HEK293 (cell line): ENCODE results near the gene SLC38A6.

Source experiments
- CTCF ChIA-PET: fragments of 350-600 bp; formaldehyde crosslinking; extraction: SDS; loops from one replicate; lab custom pipeline; 2021; ENCODE audit warnings: antibody characterized with exemption; lab: Yijun Ruan, JAX
- POLR2A ChIA-PET: fragments of 300-600 bp; formaldehyde crosslinking; extraction: SDS; loops from one replicate; lab custom pipeline; 2020; ENCODE audit warnings: antibody characterized with exemption, inconsistent platforms; lab: Yijun Ruan, JAX
- H3K27ac ChIP-seq: fragments of 200-500 bp; sonication (Bioruptor generic); 2 replicates; pipeline ENCODE4 v1.5.1; 2014; ENCODE audit warnings: low read depth, low read length, control low read depth, inconsistent platforms; ENCODE audit errors: extremely low read depth
- H3K36me3 ChIP-seq, 2 experiments: fragments of 200-500 bp in 1 of 2; sonication (Bioruptor generic) in 1 of 2; 1 replicate in 1 of 2; 2 replicates in 1 of 2; pipeline ENCODE4 v1.5.1; 2014 to 2017; ENCODE audit warnings: inconsistent platforms in 2 of 2, low read length in 2 of 2; ENCODE audit not compliant: control insufficient read depth in 2 of 2, insufficient read depth in 1 of 2
- H3K4me1 ChIP-seq: fragments of 200-500 bp; sonication (Bioruptor generic); 2 replicates; pipeline ENCODE4 v1.5.1; 2014; ENCODE audit warnings: mild to moderate bottlenecking, low read length, inconsistent platforms; ENCODE audit not compliant: control insufficient read depth, insufficient read depth
- H3K4me3 ChIP-seq: 2 replicates; pipeline ENCODE4 v1.5.1; 2011; ENCODE audit warnings: low read depth, mild to moderate bottlenecking, control low read depth, low read length, moderate library complexity
- H3K9me3 ChIP-seq: fragments of 200-500 bp; sonication (Bioruptor generic); 2 replicates; pipeline ENCODE4 v1.5.1; 2014; ENCODE audit warnings: low read depth, low read length, inconsistent platforms; ENCODE audit not compliant: control insufficient read depth, insufficient read depth
- KLF1 ChIP-seq: fragments of 450-650 bp; formaldehyde crosslinking; IDR thresholded peaks from 2 replicates; pipeline ENCODE4 v1.5.1; 2016; ENCODE audit warnings: missing biosample characterization, missing genetic modification characterization
- KLF9 ChIP-seq: fragments of 450-650 bp; formaldehyde crosslinking; IDR thresholded peaks from 2 replicates; pipeline ENCODE4 v1.5.1; 2016; ENCODE audit warnings: missing biosample characterization, missing genetic modification characterization, low read depth
- MZF1 ChIP-seq: fragments of 450-650 bp; formaldehyde crosslinking; IDR thresholded peaks from 2 replicates; pipeline ENCODE4 v1.5.1; 2017; ENCODE audit warnings: missing biosample characterization, missing genetic modification characterization, borderline replicate concordance
- PRDM10 ChIP-seq: fragments of 450-650 bp; formaldehyde crosslinking; IDR thresholded peaks from 2 replicates; pipeline ENCODE4 v1.5.1; 2016; ENCODE audit warnings: missing biosample characterization, missing genetic modification characterization
- SP2 ChIP-seq: fragments of 450-650 bp; formaldehyde crosslinking; IDR thresholded peaks from 2 replicates; pipeline ENCODE4 v1.5.1; 2016; ENCODE audit warnings: missing biosample characterization, missing genetic modification characterization
- ZFP69B ChIP-seq: fragments of 450-650 bp; formaldehyde crosslinking; IDR thresholded peaks from 2 replicates; pipeline ENCODE4 v1.5.1; 2016; ENCODE audit warnings: missing biosample characterization, missing genetic modification characterization
- ZNF148 ChIP-seq: fragments of 450-650 bp; formaldehyde crosslinking; IDR thresholded peaks from 2 replicates; pipeline ENCODE4 v1.5.0; 2017; ENCODE audit warnings: missing biosample characterization, missing genetic modification characterization, borderline replicate concordance
- ZNF16 ChIP-seq: fragments of 450-650 bp; formaldehyde crosslinking; IDR thresholded peaks from 2 replicates; pipeline ENCODE4 v1.5.1; 2016; ENCODE audit warnings: low read depth, missing biosample characterization, missing genetic modification characterization
- ZNF175 ChIP-seq: fragments of 450-650 bp; formaldehyde crosslinking; IDR thresholded peaks from 2 replicates; pipeline ENCODE4 v1.5.1; 2016; ENCODE audit warnings: missing biosample characterization, missing genetic modification characterization
- ZNF266 ChIP-seq: fragments of 450-650 bp; formaldehyde crosslinking; IDR thresholded peaks from 2 replicates; pipeline ENCODE4 v1.5.1; 2016; ENCODE audit warnings: missing biosample characterization, missing genetic modification characterization, low read depth
- ZNF501 ChIP-seq: fragments of 450-650 bp; formaldehyde crosslinking; IDR thresholded peaks from 2 replicates; pipeline ENCODE4 v1.5.1; 2016; ENCODE audit warnings: missing biosample characterization, missing genetic modification characterization
- ZNF513 ChIP-seq: fragments of 450-650 bp; IDR thresholded peaks from 2 replicates; pipeline ENCODE4 v1.5.1; 2018; ENCODE audit warnings: missing biosample characterization, missing genetic modification characterization
- ZNF514 ChIP-seq: fragments of 450-650 bp; formaldehyde crosslinking; IDR thresholded peaks from 2 replicates; pipeline ENCODE4 v1.5.1; 2016; ENCODE audit warnings: missing biosample characterization, missing genetic modification characterization
- ZNF530 ChIP-seq: fragments of 450-650 bp; formaldehyde crosslinking; IDR thresholded peaks from 2 replicates; pipeline ENCODE4 v1.5.1; 2016; ENCODE audit warnings: low read depth, missing biosample characterization, missing genetic modification characterization
- ZNF555 ChIP-seq: fragments of 450-650 bp; formaldehyde crosslinking; conservative IDR thresholded peaks from 2 replicates; pipeline ENCODE4 v1.5.1; 2017; ENCODE audit warnings: missing biosample characterization, mild to moderate bottlenecking, missing genetic modification characterization, inconsistent platforms
- ZNF664 ChIP-seq: fragments of 450-650 bp; formaldehyde crosslinking; IDR thresholded peaks from 2 replicates; pipeline ENCODE4 v1.5.1; 2016; ENCODE audit warnings: missing biosample characterization, missing genetic modification characterization
- ZNF677 ChIP-seq: fragments of 450-650 bp; IDR thresholded peaks from 2 replicates; pipeline ENCODE4 v1.5.0; 2018; ENCODE audit warnings: missing biosample characterization, mild to moderate bottlenecking, missing genetic modification characterization, moderate library complexity
- ZNF707 ChIP-seq: fragments of 450-650 bp; formaldehyde crosslinking; IDR thresholded peaks from 2 replicates; pipeline ENCODE4 v1.5.1; 2016; ENCODE audit warnings: missing biosample characterization, missing genetic modification characterization
- ZSCAN5A ChIP-seq: fragments of 450-650 bp; formaldehyde crosslinking; IDR thresholded peaks from 2 replicates; pipeline ENCODE4 v1.5.1; 2016; ENCODE audit warnings: missing biosample characterization, missing genetic modification characterization
- TF ChIP-seq, protein P1 (sequence below): fragments of 450-650 bp; formaldehyde crosslinking; IDR thresholded peaks from 2 replicates; pipeline ENCODE4 v1.5.1; 2017; ENCODE audit warnings: missing biosample characterization, missing genetic modification characterization
- TF ChIP-seq, protein P2 (sequence below): fragments of 450-650 bp; formaldehyde crosslinking; IDR thresholded peaks from 2 replicates; pipeline ENCODE4 v1.5.1; 2016; ENCODE audit warnings: missing biosample characterization, missing genetic modification characterization

Gene SLC38A6

DNA sequence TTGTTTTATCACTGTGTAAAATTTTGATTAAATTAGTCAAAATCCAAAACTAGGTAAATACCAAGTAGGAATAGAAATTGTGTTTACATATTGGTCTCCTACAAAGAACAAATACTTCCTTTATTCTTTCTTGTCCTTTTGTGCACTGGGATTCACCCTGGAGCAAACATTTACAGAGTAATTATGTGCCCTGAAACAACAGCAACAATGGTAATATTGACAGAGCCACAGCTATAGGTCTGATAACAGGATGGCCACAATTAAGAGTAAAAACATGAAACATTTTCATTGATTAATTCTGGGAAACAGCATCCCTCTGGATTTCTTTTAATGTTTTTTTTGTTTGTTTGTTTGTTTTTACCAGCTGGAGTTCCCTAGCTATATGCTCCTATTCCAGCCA lies 61.2 kb downstream of the SLC38A6 start (continued):
- TF ChIP-seq, protein P1, sequence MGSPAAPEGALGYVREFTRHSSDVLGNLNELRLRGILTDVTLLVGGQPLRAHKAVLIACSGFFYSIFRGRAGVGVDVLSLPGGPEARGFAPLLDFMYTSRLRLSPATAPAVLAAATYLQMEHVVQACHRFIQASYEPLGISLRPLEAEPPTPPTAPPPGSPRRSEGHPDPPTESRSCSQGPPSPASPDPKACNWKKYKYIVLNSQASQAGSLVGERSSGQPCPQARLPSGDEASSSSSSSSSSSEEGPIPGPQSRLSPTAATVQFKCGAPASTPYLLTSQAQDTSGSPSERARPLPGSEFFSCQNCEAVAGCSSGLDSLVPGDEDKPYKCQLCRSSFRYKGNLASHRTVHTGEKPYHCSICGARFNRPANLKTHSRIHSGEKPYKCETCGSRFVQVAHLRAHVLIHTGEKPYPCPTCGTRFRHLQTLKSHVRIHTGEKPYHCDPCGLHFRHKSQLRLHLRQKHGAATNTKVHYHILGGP (tag by site-specific recombination) = no peak
- TF ChIP-seq ZNF513 (tag by site-specific recombination) (no peak), ZFP69B (no peak), ZNF501 (tag by site-specific recombination) (no peak), ZNF148 (tag by site-specific recombination) (no peak)

DNA sequence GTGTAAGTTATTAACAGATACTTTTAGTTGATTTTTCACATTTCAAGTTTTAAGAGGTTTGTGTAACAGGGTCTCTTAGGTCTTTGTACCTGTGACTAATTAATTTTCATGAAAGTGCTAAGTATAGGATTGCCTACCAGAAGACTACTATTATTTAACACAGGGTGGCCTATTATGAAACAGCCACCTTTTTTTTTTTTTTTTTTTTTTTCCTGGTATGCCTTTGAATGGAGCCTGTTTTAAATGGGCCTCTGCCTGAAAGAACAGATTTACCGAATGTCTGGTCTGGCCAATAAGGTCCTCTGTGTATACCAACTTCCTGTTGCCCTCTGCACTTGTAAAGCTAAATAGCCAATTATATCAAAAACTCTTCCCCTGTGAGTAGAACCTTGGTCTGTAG lies 62.5 kb downstream of the SLC38A6 start:
- H3K4me1 ChIP-seq = no peaks in the 10 kb centered on the region
- CTCF ChIA-PET = interaction anchor here (0.6 kb wide), 1 partner anchor 422 kb away, joined by 3 read pairs; no protein-coding TSS in a partner anchor
- TF ChIP-seq KLF9 (tag by site-specific recombination) (no peak), ZNF175 (tag by site-specific recombination) (no peak), KLF1 (tag by site-specific recombination) (no peak), ZNF530 (tag by site-specific recombination) (no peak), ZNF664 (tag by site-specific recombination) (no peak), SP2 (tag by site-specific recombination) (no peak), ZNF707 (tag by site-specific recombination) (no peak), ZNF514 (tag by site-specific recombination) (no peak), MZF1 (no peak), PRDM10 (tag by site-specific recombination) (no peak), ZNF555 (tag by site-specific recombination) (no peak), ZNF266 (tag by site-specific recombination) (no peak), ZNF16 (no peak), ZSCAN5A (tag by site-specific recombination) (no peak), ZNF677 (tag by site-specific recombination) (no peak)
- TF ChIP-seq, protein P2, sequence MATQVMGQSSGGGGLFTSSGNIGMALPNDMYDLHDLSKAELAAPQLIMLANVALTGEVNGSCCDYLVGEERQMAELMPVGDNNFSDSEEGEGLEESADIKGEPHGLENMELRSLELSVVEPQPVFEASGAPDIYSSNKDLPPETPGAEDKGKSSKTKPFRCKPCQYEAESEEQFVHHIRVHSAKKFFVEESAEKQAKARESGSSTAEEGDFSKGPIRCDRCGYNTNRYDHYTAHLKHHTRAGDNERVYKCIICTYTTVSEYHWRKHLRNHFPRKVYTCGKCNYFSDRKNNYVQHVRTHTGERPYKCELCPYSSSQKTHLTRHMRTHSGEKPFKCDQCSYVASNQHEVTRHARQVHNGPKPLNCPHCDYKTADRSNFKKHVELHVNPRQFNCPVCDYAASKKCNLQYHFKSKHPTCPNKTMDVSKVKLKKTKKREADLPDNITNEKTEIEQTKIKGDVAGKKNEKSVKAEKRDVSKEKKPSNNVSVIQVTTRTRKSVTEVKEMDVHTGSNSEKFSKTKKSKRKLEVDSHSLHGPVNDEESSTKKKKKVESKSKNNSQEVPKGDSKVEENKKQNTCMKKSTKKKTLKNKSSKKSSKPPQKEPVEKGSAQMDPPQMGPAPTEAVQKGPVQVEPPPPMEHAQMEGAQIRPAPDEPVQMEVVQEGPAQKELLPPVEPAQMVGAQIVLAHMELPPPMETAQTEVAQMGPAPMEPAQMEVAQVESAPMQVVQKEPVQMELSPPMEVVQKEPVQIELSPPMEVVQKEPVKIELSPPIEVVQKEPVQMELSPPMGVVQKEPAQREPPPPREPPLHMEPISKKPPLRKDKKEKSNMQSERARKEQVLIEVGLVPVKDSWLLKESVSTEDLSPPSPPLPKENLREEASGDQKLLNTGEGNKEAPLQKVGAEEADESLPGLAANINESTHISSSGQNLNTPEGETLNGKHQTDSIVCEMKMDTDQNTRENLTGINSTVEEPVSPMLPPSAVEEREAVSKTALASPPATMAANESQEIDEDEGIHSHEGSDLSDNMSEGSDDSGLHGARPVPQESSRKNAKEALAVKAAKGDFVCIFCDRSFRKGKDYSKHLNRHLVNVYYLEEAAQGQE (tag by site-specific recombination) = no peak
- TF ChIP-seq, all 188 proteins: peak for 0
- POLR2A ChIA-PET = no interaction called here
- H3K9me3 ChIP-seq = no peaks in the 10 kb centered on the region
- no peak overlapping the region for H3K27ac ChIP-seq
- H3K4me3 ChIP-seq = no peak overlapping the region
- no peaks in the 10 kb centered on the region for H3K36me3 ChIP-seq
